ENCODE data around the gene GNB2. TPM values are rescaled to one million over a fixed set of nuclear protein-coding genes. Genes with fewer than 3 reads are reported as not detected.

Gene GNB2
- total RNA-seq, 4 donors from 2014 or later = 148 to 232 (median 186) TPM

DNA sequence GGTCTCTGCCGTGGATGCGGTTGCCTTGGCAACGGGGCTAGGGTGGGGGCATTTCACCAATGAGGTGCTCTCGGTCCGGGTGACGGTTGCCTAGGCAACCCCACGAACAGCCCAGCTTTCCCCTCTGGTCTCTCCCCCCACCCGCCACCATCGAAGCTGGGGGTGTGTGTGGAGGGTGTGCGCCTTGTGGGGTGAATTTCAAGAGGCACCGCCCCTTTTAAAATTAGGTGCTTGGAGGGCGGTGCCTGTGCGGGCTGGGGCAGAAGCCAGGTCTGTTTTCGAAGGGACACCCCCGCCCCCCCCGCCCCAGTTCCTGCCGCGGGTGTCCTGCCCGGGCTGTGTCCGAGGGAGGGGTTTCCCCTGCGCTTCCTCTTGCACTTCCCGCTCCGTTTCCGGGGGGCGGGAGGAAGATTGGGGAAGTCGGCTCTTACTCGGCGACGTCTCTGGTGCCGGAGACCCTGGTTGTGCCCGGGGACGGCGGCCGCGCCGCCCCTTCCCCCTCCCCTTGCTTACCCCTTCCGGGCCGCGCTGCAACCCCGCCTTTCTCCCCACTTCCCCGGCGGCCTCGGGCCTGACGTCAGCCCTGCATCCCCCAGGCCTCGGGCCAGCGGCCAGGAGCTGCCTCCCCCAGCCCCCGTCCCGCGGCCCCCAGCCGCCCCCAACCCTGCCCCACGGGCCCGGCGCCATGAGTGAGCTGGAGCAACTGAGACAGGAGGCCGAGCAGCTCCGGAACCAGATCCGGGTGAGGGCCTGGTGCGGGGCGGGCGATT lies 2.2 kb downstream of the GNB2 start:
- TF ChIP-seq, protein P1, sequence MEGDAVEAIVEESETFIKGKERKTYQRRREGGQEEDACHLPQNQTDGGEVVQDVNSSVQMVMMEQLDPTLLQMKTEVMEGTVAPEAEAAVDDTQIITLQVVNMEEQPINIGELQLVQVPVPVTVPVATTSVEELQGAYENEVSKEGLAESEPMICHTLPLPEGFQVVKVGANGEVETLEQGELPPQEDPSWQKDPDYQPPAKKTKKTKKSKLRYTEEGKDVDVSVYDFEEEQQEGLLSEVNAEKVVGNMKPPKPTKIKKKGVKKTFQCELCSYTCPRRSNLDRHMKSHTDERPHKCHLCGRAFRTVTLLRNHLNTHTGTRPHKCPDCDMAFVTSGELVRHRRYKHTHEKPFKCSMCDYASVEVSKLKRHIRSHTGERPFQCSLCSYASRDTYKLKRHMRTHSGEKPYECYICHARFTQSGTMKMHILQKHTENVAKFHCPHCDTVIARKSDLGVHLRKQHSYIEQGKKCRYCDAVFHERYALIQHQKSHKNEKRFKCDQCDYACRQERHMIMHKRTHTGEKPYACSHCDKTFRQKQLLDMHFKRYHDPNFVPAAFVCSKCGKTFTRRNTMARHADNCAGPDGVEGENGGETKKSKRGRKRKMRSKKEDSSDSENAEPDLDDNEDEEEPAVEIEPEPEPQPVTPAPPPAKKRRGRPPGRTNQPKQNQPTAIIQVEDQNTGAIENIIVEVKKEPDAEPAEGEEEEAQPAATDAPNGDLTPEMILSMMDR (IDR thresholded peaks at IDR 0.05; ENCODE audit: low read depth) = no peak

DNA sequence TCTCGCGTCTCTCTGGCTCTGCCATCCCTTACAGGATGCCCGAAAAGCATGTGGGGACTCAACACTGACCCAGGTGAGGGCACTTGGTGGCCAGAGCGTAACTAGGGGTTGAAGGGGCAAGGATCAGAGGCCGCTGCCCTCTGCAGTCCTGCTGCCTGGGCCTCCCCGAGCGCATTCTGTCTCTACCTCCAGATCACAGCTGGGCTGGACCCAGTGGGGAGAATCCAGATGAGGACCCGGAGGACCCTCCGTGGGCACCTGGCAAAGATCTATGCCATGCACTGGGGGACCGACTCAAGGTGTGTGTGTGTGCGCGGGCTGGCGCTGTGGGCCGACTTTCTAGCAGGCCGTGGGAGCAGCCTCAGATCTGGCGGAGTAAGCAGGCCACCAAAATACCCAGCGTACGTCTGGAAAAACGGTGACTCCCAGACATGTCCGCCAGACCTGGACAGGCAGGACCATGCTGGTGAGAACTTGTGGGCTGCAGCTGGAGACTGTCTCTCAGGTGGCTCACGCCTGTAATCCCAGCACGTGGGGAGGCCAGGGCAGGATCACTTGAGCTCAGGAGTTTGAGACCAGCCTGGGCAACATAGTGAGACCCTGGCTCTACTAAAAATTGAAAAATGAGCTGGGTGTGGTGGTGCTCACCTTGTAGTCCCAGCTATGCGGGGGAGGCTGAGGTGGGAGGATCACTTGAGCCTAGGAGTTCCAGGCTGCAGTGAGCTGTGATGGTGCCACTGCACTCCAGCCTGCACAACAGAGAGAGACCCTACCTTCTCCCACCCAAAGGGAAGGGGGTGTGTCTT lies 3.2 kb downstream of the GNB2 start:
- TF ChIP-seq, protein P1 (IDR thresholded peaks at IDR 0.05; ENCODE audit: low read depth) = no peak

DNA sequence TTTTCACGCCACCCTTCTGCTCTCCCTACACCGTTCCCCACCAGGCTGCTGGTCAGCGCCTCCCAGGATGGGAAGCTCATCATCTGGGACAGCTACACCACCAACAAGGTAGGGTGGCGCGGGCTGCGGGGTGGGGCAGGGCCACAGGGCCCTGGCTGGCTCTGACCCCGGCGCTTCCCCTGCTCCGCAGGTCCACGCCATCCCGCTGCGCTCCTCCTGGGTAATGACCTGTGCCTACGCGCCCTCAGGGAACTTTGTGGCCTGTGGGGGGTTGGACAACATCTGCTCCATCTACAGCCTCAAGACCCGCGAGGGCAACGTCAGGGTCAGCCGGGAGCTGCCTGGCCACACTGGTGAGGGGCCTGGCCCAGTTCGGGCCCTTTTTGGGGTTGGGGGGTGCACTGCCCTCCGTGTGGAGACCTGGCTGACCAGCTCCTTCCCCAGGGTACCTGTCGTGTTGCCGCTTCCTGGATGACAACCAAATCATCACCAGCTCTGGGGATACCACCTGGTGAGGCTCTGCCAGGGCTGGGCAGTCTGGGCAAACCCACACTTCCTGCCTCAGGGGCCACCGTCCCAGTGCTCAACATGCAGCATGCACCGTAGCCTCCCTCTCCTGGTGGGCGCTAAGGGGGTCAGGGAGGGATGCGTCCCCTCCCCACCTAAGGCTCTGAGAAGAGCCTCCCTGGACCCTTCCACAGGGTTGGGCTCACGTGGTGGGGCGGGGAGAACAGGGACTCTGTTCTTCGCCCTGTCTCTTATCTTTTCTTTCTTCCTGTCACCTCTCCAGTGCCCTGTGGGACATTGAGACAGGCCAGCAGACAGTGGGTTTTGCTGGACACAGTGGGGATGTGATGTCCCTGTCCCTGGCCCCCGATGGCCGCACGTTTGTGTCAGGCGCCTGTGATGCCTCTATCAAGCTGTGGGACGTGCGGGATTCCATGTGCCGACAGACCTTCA lies 4.0 kb downstream of the GNB2 start:
- TF ChIP-seq, protein P1 (IDR thresholded peaks at IDR 0.05; ENCODE audit: low read depth) = no peak

DNA sequence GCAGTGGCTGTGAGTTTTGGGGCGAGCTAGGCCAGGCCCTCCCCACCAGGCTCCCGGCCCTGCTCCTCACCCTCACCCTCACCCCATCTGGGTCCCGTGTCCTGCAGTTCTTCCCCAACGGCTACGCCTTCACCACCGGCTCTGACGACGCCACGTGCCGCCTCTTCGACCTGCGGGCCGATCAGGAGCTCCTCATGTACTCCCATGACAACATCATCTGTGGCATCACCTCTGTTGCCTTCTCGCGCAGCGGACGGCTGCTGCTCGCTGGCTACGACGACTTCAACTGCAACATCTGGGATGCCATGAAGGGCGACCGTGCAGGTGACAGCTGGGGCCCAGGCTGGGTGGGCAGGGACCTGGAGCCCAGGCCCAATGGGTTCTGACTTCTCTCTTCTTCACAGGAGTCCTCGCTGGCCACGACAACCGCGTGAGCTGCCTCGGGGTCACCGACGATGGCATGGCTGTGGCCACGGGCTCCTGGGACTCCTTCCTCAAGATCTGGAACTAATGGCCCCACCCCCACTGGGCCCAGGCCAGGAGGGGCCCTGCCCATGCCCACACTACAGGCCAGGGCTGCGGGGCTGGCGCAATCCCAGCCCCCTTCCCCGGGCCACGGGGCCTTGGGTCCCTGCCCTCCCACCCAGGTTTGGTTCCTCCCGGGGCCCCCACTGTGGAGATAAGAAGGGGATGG lies 4.9 kb downstream of the GNB2 start:
- TF ChIP-seq, protein P1 (IDR thresholded peaks at IDR 0.05; ENCODE audit: low read depth) = no peak

DNA sequence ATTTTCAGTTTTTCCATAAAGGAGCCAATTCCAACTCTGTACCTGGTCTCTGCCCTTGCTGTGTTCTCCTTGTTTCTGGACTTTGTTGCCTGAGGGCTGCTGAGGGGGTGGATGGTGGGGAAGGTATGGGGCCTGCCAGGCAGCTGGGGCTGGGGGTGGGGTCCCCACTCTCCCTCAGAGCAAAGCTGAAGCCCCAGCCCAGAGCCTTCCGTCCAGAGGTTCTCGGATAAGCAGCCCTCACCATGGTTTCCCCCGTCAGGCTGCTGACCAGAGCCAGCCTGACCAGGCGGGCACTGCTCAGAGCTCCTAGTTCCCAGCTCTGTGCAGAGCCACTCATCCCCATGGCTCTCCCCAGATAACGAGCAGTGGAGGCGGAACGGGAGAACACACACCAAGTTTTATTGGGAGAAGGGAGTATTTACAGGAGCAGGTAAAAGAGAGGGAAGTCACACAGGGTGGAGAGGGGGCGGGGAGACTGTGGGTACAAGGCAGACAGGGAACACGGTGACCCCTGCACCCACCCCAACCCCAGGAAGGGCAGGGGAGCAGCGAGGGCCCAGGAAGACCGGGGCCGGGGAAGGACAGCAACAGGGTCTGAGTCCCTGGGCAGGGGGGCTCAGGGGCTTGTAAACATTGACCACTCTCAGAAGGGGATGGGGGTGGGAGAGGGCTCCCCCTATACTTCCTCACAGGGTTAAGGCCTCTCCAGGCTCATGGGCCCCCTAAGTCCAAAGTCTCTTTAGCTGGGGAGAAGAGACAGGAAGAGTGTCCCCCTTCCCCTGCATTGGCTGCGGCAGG lies 5.8 kb downstream of the GNB2 start:
- TF ChIP-seq, protein P1 (IDR thresholded peaks at IDR 0.05; ENCODE audit: low read depth) = no peak

DNA sequence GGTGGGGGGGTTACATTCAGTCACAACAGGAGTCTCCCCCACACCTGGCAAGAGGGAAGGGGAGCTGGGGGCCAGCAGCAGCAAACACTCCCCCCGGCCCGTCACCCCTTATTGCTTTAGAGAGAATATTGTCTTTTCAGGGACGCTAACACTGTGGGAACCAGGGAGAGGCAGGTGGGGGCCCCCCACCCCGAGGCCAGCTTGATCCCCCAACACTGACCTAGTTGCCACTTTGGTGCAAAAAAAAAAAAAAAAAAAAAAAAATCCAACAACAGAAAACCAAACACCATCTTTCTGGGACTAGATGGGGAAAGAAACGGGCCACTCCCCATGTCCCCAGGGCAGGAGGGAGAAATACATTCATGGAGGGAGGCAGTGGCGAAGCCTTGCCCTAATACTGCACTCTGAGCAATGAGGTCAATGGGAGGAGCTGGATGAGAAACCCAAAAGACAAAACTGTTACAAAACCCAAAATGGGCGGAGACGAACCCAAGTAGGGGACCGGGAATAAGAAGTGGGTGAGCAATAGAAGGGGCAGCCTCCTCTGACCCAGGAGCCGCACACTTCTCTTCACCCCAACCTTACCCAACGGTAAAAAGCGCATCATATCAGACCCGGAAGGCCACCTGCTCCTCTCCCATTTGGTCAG lies 6.5 kb downstream of the GNB2 start:
- TF ChIP-seq, protein P1 (IDR thresholded peaks at IDR 0.05; ENCODE audit: low read depth) = no peak
